Hematopoietic multipotent progenitor cell treated with erythropoietin and hydrocortisone succinate and interleukin-3 and kit ligand, for 15 days (in vitro differentiated cells): ENCODE data around the gene ANKRD53.
"Not testable (repeated sequence)": the region's sequence is repeated elsewhere in the genome, so short reads cannot be mapped to it uniquely, and the experiment has no call there.

Experiments used
- DNase-seq: peaks from one replicate; pipeline ENCODE4 v3.0.0-alpha.2; 2015; ENCODE audit warnings: low spot score

ANKRD53 gene

GRCh38 chr2:71011786-71012185 lies 33.4 kb downstream of the ANKRD53 start:
- DNase-seq, result not testable (repeated sequence)

DNA sequence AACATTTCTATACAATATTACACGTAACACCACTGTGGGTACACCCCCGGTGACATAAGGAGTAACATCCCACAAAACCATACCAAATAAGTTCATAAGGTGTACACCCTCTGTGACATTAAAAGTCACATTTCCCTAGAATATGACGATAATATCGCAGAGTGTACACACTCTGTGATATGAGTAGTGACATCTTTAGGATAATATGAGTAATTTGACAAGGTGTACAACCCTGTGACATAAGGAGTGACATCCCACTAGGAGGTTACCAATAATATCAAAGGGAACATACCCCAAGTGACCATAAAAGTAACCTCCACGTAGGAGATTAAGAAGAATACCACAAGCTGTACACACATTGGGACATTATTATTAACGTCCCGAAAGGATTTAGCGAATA lies 40.2 kb downstream of the ANKRD53 start:
- no peak for DNase-seq

DNA sequence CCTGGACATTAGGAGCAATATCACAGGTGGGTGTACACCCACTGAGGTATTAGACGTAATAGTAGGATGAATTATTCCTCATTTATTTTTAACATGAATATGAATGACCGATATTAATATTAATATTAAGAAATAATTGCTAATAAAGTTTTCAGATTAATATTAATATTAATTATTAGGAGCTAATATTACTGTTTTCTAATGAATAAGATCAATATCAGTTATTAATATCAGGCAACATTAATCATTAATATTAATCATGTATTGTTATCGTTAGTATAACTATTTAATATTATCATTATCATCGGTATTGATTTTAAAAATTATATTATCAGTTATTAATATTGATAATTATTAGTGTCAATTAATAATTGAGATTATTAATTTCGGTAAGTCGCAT lies 41.6 kb downstream of the ANKRD53 start:
- DNase-seq, result not testable (repeated sequence)

- not testable (repeated sequence) for DNase-seq
These were observed 43.0 kb downstream of the ANKRD53 start for GRCh38 chr2:71021394-71021793.

DNA sequence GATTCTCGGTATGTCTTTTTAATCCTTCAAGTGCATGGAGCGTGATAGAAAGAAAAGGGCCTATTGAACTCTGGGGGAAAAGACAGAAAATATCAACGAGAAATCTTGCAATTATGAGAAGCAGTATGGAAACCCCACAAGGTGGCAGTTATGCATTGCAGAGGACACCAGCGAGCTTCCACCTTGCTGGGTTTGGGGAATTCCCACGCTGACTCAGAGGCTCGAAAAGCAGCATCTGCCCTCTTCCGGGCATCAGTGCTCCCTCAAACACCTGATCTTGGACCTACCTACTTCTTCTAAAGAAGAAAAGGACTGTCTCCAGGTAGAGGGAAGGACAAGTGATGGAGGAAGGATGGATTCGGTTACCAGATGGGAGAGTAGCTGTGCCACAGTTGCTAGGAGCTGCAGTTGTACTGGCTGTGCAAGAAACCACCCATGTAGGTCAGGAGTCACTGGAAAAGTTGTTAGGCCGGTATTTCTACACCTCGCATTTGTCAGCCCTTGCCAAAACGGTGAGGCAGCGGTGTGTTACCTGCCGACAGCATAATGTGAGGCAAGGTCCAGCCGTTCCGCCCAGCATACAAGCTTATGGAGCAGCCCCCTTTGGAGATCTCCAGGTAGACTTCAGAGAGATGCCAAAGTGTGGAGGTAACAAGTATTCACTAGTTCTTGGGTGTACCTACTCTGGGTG lies 45.3 kb downstream of the ANKRD53 start:
- not testable (repeated sequence) for DNase-seq
